Activated naive CD4-positive, alpha-beta T cell treated with Interleukin-2 at 50 U/mL for 16 hours (primary cell): Measurements from ENCODE around the gene LMCD1.

Source experiments
- DNase-seq: peaks from one replicate; pipeline ENCODE4 v3.0.0-alpha.2; 2020

The LMCD1 gene, protein sequence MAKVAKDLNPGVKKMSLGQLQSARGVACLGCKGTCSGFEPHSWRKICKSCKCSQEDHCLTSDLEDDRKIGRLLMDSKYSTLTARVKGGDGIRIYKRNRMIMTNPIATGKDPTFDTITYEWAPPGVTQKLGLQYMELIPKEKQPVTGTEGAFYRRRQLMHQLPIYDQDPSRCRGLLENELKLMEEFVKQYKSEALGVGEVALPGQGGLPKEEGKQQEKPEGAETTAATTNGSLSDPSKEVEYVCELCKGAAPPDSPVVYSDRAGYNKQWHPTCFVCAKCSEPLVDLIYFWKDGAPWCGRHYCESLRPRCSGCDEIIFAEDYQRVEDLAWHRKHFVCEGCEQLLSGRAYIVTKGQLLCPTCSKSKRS

DNA sequence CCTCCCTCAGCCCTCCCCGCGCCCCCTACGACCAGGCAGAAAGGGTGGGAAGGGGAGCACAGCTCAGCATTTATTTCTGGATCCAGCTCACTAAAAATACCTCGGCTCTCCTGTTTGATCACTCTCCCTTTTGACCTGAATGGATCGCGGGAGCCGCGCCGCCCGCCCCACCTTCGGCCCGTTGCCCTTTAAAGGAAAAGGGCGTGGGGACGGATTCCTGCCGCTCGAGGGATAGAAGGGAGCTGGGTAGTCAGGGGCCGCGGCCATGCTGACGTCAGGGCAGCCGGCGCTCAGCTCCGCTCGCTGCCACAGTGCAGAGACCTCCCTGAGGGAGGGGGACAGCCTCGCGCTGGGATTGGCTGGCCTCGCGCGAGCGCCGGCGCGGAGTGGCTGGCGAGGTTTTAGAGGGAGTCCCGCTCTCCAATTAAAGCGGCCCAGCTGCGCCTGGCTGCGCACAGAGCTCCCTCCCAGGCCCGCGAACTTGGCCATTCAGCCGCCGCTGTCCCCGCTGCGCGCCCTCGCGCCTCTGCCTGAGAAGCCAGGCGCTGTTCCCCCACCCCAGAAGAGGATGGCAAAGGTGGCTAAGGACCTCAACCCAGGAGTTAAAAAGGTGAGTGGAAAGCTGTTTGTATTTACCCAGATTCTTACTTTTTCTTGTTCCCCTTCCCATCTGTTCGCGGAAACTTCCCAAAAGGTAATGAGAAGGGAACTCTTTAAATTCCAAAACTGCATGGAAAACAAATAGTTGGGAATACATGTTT, at the start of gene LMCD1:
Gene LMCD1 (plus strand): TSS at position 453 of the 761 bp plus-strand sequence. CDS start 116 bp downstream, at position 569.
- peak; percentile 84 for DNase-seq

DNA sequence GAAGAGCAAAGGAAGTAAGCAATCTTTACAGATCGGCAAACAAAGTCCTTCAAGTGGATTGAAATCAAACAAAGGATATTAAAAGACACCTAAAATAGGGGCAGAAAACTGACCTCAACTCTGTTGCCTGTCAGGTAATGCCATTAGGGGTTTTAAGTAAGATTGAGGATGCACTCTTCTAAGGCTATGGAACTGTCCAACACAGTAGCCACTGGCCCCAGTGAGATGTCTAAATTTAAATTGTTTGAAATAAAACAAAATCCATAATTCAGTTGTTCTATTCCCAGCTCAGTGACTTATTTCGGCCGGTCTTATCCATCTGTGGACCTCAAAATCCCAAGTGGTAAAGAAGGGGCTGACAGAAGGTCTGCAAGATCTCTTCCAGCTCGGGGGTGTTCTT, 49.5 kb upstream of the LMCD1 start:
- DNase-seq: no peak

DNA sequence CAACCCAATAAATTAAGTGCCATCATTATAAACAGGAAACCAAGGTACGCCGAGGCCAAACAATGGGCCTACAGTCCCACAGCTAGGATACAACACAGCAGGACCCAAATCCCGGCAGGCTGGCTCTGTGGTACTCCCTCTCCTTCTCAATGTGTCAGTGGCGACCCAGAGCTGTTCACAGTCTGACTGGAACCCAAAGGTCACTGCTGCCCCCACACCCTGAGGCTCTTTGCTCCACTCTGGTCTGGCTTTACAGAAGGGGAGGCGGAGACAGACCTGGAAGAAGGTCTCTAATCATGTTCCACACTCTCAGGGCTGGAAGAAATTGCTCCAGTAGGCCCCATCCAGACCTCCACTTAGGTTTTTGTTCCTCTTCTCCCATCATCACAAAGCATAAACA, 48.5 kb upstream of the LMCD1 start:
- no peak for DNase-seq

DNA sequence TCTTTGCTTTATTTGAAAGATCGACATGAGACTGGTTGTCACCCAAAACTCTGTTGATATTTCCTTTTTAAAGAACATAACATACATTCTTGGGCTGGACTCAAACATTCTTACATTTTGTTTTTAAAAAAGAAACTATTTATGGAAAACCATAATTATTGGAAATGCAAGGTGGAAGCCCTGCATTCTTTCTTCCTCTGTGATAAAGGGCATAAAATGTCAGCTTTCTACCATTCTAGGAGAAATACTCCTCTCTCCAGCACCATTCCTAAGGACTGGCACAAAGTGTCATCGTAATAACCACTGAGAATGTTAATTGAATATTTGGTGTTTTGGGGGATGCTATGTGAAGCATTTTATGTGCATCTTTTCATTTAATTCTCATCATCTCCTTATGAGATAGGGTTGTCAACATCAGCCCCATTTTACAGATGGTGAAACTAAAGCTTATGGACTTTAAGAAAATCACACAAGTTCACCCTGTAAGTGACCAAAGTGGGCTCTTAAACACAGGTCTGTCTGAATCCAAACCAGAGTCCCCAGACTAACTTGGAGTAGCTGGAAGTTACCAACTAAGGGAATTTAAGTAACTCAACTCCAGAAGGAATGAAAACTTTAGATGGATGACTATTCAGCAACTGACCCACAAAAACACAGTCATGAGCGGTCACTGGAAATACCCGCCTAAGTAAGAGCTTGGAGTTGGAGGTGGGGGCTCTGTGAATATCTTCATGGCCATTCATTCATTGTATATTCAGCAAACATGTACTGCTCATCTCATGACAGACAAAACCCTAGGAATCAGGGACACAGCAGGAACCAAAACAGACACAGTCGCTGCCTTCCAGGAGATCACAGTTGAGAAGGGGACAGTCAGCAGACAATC, 45.9 kb upstream of the LMCD1 start:
- no peak for DNase-seq

DNA sequence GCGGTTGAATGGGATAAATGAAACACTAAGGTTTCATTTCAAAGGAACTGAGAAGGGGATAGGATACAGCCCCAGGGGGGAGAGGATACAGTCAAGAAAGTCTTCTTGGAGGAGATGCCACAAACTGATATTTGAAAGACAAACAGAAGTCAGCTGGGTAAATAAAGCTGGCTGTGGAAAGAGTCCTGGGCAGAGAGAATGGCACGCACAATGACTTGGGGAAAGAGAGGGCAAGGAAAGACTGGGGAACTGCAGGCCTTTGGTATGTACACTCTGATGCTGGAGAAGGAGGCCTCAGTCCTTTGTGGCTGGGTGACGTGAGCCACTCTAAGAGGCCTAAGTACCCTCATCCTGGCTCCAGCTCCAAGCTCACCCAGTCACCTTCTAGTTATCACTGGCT, 45.2 kb upstream of the LMCD1 start:
- DNase-seq: no peak

DNA sequence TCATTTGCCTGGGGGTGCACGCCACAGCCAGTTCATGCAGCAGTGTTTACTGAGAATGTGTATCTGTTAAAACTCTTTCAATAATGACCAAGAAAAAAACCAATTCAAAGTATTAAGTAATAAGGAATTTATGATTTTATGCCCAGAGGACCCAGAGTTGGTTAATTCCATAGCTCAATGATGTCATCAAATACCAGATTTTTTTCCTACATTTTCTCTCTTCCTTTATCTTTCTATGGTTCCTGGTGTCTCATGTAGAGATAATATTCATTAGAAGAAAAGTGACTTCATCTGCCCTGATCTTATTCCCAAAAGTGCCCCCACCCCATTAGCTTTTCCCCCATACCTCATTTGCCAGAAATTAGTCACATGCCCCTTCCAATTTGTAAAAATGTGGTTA, 44.6 kb upstream of the LMCD1 start:
- no peak for DNase-seq

DNA sequence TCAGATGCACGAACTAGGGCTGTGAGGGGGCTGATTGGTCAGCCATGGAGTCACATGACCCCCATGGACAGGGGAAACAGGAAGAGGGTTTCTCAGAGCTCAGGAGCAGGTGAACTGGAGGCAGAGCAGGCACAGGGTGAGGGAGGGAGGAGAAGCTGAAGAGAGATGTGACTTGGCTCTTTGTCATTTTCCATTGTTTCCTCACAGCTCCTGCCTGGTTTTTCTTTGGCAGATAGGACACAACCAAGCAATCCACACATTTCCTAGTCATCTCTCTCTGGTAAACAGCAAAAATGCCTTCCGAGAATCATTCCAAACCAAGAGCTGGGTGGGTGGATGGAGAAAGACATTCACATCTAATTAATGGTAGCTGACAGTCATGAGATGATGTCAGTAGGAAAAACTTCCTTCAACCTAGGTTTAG, 43.4 kb upstream of the LMCD1 start:
- DNase-seq: no peak

DNA sequence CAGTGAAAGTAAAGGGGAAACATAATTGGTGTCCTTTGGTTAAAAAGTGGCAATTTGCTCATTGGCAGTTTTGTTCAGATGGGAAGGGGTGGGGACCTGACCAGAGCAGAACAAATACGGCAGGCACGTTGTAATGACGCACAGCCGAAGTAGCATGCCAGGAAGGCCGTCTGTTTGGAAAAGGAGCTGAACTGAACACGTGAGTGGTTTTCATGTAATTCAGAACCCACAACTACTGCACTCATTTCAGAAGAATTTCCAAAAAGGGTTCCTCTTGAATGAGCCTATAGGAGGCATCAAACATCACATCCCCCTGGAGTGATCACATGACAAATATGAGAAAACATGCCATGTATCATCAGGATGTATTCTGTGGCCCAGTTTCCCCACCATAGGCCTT, 42.9 kb upstream of the LMCD1 start:
- no peak for DNase-seq

DNA sequence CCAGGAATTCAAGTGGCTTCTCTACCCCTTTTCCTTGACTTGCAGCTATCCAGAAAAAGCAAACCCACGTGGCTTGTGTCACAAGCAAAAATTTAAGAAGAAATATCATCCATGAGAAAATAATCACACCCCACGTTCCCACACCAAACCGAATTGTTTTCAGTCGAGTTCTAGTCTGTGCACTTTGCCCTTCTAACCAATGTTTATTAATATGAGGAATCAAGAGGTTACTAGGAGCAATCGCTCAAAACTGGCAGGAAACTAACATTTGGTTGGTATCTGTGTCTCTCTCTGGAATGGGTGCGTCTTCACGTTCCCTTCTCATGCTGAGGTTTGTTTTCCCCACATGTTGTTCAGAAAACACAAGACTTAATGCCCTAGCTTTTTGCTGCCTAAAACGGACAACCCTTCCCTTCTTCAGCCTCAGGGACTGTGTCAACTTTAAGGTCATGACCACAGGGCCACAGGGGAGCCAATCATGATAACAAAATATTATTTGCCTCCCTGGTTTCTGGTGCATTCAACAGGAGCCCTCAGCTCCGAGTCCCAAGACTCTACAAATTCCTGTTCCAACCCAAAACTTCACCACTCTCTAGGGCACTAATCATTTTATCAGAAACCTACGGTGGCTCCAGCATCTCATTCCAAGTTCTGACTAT, 41.4 kb upstream of the LMCD1 start:
- DNase-seq: no peak

DNA sequence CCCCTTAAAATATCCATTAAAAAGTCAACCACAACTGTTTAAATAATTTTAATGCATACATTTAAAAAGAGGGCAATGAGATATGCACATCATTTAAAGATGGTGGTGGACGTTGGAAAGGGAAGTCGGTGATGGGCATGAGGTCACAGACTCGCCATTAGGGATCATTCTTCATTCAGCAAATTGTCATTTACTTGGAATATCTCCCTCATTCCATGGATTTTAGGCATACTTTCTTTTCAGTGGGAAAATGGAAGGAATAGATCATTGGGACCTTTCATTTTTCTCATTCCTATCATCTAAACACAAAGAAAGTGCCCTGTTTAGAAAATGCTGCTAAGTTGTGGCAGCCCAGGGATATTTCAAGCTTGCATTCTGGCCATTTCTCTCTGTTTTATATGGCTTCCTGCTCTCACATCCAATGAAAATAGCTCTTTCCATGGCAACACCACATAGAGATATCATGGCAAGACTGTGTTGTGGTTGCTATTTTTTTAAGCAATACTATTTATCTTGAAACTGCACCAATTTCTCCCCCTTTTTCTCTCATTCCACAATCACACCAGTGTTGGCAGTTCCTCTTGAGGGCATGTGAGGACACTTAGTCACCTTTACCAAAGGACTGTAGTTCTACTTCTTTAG, 40.7 kb upstream of the LMCD1 start:
- no peak for DNase-seq

DNA sequence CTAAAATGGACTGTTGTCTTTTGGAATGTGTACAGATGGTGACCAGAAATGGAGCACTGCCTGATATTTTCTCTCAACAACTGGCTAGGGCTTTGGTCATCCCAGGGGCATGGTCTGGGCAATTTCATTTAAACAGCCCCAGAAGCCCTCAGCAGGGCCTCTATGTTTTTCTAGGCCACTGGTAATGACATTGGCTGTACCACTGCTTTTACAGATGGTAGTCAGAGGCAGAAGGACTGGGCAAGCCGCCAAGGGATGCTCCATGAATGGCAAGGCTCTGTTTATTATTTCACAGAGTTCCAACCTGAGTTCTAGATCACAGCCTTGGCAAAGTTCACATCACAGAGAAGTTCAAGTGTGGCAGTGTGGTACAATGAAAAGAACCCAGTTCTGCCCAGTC, 37.0 kb upstream of the LMCD1 start:
- DNase-seq: no peak

DNA sequence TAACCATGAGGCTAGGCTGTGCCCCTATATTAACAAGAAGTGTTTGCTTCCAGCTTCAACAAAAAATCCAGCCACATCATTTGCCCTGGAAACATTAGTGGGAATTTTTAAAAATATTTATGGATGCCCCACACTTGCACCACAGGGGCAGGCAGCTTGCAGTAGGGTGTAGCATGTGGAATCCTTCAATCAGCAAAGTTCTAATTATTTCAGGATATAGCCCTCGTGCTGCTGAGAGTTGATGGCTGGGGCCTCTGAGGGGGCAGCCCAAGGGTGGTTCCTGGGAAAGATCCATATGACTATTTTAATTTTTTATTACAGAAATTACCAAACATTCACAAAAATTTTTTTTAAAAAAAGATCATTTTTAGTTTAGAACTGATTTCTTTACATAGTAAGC, 35.1 kb upstream of the LMCD1 start:
- DNase-seq: no peak

DNA sequence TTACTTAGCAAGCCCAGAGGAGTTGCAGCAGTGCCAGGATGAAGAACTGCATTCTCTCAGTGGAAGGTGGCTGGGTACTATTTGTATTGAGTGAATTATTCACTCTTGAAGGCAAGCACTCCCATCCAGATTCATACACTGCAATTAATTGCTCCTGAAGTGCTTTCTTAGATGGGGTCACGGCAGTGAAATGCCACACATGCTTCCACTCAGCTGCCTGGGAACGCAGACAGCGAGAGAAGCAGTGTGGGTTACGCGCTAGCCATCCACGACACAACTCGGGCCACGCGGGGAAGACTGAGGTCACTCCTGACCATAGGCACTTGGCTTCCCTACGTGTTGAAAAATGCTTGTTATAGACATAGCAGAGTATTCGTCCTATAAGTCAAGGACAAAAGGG, 30.8 kb upstream of the LMCD1 start:
- DNase-seq: no peak

DNA sequence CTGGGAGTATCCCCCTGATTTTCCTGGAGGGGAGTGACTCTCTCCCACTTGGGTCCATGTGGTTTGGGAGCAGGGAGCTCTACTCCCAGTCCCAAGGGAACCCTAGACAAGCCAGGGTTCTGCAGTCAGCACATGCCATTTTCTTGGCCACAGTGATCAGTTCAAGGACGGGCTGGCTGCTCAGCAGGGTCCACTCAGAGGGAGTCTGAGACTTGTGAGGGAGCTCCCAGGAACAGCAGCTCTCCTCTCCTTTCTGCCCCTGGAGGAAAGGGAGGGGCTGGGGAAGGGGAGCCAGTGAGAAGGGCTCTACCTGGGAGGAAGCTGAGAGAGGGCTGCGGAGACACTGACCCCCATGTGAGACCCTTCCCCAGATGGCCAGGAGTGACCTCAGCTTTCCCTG, 29.1 kb upstream of the LMCD1 start:
- no peak for DNase-seq

DNA sequence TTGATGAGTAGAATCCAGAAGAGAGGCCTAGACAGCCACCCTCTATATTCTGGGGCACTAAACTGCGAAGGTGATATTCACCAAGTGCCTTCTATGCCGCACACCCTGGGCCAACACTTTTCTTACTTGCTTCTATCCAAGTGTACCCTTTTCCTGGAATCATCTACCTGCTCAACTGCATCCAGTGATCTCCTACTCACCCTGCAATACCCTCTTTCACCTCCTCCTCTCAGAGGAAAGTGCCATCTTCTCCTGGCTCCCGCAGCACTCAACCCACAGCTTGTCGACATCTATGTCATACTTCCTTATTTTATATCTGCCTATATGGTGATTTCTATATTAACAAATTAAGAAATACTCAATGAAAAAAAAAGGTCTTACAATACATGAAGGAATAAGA, 28.6 kb upstream of the LMCD1 start:
- no peak for DNase-seq

DNA sequence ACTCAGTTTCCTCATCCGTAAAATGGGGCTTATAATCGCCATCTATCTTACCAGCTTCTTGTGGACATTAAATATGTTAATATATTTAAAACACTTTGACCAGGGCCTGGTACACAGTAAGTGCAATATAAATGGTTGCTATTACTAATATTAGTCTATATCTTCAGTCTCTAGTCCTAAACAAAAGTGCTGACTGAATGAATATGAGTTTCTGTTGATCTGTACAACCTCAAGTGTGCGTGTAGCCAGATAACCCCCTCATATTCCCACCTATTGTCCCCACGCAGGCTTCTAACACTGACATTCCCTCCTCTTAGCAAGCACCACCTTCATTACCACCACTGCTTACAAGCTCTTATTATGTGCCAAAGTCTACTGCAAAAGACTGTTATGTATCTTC, 27.6 kb upstream of the LMCD1 start:
- no peak for DNase-seq

DNA sequence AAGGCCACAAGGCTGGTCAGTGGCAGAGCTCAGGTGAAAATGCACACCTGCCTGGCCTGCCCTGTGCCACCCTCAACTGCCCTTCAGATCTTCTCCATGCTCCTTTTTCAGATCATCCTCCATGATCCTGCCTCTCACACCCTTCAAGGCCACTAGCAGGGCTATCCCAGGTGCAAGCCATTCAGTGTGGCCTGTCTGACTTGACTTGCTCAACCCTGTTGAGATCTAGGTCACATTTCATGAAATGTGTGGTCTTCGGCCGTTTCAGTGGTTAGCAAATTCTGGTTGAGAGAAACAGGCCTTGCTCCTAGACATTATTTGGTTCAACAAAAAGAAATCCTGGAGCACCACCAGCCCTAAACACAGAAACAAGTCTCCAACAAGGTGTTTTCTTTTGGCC, 26.6 kb upstream of the LMCD1 start:
- no peak for DNase-seq

DNA sequence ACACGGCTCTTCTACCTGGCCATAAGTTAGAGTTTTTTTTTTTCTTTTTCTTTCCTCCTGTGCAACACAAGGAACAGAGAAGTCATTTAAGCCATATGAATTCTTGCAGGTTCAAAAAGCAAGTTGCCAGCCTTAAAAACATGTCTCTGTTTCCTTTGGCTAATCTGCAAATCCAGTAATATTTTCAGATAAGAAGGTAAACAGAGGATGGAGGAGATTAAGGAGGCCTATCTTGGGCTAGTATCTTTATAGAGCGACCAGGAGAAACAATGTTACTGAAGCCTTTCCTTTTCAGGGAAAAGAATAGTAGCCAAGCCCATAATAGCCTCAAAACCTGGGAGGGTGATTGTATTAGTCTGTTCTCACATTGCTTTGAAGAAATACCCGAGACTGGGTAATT, 20.9 kb upstream of the LMCD1 start:
- no peak for DNase-seq

DNA sequence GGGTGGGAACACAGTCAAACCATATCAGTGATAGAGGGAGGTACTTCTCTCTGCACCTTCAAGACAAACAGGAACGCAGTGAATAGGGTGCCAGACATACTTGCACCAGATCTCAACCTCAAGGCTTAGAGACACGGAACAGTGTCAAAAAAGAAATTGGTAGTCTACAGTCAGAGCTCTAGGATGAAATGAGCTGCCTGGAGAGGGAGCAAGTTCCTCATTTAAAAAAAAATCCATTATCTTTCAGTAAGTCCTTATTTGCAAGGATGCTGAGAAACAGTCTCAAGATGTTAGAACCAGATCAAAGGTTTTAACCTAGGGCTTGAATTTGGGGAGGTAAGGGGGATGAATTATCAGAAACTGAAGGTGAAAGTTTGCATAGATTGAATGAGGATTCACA, 20.2 kb upstream of the LMCD1 start:
- DNase-seq: no peak

DNA sequence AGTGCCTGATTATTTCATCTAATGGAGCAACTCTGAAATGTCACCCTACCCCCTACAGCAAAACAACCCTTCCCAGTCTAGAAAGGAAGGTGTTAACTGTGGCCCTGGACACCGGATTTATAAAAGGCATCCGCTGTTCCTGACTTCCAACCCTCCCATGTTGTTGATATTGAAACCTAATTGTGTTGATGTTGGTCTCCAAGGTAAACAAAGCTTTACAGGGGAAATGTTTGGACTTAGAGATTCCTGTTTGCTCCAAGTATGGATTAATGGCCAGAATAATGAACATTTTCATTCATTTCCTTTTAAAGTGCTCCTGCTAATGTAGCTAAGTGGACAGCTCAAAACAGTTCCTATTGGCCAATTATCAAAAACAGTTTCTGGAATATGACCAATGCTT, 19.4 kb upstream of the LMCD1 start:
- no peak for DNase-seq

DNA sequence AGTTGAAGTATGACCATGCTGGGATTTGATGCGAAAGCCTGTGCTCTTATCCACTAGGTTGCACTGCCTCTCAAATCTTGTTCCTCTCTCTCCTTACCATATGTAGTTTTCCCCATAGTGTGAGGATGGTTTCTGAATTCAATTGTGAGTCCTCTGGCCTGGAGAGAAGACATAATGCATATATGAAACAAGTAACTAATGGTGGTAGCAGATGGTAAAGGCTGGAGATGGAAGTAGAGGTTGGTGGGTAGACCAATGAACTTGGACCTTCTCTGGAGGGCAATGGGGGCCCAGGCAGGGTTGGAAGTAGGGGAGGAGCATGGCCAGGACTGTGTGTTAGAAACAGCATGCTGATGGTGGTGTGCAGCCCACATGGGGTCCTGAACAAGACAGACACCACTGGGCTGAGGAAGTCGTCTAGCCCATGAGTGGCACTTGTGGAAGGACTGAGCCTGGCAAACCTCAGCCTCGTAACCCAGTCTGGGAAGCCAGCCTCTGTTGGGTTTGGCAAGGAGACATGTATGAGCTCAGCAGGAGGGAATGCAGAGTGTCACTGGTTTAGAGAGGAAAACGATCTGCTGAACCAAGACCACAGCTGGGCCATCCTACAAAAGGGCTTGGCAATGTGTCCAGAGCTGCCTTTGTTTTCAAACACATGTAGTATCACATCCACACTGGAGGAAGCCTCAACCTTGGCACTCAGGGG, 18.5 kb upstream of the LMCD1 start:
- no peak for DNase-seq
